AG20443 (cell line): ENCODE measurements around the gene SASS6.
"Not testable (repeated sequence)": the region's sequence is repeated elsewhere in the genome, so short reads cannot be mapped to it uniquely, and the experiment has no call there.

Experiments
- DNase-seq: peaks from one replicate; pipeline ENCODE4 v3.0.0; 2012; ENCODE audit warnings: low spot score, mixed read lengths

SASS6 gene

DNA sequence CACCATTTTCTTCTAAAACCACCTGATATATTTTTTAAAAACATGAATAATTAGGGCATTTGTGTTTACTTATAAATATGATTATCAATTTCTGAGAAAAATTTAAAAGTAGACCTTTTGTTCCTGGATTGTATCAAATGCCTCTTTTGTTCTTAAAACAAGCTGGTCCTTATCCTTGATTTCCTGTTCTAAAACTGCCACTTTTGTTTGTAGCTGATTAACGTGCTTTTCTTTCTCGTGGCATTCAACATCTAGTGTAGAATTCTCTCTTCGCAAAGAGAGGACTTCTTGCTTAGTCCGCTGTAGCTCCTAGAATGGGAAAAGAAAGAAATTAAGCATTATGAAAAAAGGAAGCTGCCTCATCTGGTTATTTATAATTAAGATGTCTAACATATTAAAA is 25.0 kb downstream of the SASS6 start:
- no peak for DNase-seq

DNA sequence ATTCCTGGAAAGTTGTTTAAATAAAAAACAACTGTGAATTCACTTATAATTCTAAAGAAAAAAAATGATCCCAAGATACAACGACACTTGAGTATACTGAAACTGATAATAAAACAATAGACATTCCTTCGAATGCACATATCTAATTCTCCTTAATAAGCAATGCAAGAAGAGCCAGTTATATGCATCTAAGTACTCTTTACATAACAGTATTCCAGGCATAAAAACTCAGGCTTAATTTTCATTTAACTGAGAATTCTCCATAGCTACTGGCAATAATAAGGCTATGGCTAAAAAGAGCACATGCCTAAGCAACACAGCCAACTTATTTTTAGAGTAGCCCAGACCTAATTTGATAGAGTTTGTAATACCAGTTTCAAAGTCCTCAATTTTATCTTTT is 31.2 kb downstream of the SASS6 start:
- no peak for DNase-seq

DNA sequence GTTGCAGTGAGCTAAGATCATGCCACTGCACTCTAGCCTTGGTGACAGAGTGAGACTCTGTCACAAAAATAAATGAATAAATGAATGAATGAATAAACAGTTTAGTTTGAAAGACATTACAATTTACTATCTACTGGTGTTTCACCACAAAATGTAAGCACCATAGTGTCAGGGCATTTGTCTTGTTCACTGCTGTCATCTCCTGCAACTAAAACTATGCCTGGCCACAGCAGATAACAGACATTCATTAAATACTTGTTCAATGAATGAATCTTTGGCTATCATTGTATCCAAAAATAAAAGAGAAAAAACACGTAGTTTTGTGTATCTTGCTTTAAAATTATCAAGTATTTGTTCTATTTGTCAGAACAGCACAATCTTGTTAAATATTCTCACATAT is 32.5 kb downstream of the SASS6 start:
- DNase-seq = peak; percentile 60

DNA sequence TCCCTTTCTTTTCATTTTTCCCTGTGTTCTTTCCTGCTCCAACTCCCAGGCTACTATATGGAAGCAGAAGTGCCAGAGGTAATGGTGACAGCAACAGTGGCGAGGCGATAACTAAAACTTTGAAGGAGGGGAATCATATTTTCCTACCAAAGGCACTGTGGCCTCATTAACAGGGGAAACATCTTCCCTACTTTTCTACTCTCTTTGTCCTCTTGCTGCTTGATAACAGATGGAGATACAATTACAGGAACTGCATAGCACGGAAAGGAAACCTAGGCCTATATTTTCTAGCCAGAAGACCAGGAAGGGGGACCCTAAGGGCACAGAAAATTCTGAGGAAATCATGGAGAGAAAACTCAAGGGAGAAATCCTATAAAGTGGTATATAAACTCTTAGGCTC is 42.3 kb downstream of the SASS6 start:
- DNase-seq = no peak

DNA sequence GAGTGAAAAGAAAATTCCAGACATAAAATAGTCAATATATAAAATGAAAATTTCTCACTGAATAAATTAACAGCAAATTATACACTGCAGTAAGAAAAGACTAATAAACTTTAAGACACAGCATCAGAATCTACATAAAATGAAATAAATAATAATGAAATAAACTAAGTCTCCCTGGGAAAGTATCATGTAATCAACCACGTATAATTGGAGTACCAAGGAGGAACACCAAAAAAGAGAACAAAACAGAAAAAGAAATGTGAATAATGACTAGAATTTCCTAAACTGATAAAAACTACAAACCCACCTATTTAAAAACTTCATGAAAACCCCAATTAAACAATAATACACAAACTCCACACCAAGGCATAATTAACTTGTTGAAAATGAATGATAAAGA is 43.6 kb downstream of the SASS6 start:
- no peak for DNase-seq

DNA sequence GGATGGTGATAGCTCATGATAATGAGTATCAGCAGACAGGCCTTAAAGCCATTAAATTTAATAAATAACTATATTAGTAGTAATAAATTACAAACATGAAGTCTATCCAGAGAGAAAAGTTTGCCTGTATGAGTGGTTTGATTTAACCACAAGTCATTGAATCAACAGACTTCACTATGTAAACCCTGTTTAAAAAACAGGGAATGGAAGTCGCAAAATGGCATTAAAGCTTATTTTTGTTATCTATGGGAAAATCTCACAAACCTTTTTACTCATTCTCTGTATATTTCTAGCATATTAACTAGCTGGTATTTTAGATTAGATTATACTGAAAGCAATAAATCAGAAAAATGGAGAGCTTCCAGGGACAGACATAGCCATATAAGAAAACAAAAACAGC is 45.3 kb downstream of the SASS6 start:
- no peak for DNase-seq

DNA sequence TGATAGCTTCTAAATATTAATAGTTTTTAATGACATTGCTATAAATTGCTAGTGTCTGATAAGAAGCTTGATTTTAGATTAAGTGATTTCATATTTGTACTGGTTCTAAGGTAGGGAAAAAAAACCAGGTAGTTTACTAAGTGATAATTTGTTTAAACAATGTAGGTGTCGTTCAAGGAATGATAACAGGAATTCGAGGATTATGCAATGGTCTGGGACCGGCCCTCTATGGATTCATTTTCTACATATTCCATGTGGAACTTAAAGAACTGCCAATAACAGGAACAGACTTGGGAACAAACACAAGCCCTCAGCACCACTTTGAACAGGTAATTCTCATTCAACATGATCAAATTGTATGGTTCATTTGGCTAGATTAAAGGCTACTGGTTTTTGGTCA is 52.4 kb downstream of the SASS6 start:
- DNase-seq = no peak

DNA sequence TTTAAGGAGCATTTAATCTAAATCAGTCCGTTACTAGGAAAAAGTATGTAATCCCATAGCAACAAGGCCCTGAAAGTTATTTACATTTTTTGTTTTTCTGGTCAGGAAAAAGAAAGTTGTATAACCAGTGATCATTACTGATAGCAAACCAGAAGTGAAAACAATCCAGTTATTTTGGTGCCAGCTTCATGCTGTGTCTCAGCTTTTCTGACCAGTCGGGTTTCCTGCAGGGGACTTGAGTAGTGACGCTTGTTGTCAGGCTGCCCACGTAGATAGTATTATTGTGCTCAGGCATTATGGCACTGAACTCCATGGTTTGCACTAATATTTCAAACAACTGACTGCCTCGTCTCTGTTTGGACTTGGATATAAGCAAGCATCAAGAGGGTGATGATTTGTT is 55.2 kb downstream of the SASS6 start:
- no peak for DNase-seq

DNA sequence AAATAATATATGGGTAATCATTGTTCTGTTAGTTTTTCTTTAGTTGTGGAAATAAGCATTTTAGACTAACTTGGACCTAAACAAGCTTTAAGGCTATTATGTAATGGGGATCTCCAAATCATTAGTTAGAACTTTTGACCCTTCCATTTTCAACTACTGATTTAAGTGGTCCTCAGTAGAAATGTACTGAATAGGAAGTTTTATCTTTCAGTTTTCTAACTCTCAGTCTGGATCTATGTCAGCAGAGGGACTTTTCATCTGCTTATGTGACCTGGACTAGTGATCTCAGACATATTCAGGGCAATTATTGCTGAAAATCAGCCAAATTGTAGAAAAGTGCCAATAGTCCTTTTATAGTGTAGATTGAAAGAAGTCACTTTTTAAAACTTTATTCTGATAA is 56.0 kb downstream of the SASS6 start:
- no peak for DNase-seq

DNA sequence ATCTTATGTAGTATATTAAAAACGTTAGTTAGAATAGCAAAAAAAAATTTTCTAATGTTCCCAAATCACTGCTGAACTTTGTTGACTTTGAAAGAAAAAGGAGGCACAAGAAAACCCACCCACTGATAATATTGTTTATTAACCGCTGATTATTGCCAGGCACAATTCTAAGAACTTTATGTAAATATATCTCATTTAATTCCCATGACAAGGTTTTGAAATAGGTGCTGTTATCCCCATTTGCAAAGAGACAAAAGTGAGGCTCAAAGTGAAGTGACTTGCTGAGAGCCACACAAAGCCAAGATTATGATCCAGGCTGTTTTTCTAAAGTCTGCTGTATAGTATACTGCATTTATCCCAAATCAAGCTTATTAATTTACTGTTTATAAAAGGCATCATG is 56.4 kb downstream of the SASS6 start:
- DNase-seq = no peak

DNA sequence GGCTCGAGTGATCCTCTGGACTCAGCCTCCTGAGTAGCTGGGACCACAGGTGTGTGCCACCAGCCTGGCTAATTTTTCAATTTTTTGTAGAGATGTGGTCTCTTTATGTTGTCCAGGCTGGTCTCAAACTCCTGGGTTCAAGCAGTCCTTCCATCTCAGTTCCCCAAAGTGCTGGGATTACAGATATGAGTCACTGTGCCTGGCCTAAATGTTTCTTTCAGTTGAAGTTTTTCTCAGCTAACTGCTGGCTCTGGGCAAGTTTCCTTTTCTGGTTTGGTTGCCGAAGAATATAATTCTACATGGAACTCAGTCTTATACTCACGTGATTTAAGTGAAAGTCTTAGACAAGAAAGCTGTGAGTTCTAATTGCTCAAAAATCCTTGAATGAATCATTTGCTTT is 57.0 kb downstream of the SASS6 start:
- no peak for DNase-seq

DNA sequence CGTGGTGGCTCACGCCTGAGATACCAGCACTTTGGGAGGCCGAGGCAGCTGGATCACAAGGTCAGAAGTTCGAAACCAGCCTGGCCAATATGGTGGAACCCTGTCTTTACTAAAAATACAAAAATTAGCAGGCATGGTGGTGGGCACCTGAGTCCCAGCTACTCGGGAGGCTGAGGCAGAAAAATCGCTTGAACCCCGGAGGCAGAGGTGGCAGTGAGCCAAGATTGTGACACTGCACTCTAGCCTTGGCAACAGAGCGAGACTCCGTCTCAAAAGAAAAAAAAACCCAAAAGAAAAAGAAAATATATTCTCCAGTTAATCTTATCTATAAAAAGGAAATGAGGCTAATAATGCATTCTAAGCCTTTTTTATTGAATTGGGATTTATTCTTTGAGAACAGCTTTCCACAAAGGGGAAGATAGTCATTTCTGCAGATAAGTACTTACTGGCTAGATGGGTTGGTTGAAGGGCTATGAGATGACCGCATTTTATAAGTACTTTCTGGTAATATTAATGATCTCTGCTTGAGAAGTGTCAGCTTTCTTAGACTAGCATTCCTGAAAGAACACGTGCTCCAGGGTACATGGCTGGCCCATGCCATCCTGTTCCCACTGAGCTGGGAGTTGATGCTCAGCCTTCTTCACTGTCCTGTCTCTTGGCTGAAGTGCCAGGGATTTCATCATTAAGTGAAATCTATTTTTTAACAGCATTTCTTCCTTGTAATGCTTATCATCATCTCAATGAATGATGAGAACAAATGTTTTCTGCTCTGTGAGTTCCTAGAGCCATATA is 57.9 kb downstream of the SASS6 start:
- DNase-seq = no peak

DNA sequence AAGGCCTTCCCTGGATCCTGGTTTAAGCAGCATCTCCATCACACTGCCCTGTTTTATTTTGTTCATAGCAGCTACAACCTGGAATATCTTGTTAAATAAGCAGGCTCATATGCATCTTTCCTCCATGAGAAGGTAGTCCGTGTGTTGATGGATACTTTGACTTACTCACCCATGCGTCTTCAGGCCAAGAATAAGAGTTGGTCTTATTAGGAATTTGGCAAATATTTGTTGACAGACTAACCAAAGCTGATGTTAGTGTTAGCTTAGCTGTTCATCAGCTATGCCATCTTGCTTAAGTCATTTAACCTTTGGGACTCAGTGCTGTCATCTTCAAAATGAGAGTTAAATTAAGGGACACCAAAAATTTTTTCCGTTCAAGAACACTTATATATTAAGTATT is 59.2 kb downstream of the SASS6 start:
- no peak for DNase-seq

DNA sequence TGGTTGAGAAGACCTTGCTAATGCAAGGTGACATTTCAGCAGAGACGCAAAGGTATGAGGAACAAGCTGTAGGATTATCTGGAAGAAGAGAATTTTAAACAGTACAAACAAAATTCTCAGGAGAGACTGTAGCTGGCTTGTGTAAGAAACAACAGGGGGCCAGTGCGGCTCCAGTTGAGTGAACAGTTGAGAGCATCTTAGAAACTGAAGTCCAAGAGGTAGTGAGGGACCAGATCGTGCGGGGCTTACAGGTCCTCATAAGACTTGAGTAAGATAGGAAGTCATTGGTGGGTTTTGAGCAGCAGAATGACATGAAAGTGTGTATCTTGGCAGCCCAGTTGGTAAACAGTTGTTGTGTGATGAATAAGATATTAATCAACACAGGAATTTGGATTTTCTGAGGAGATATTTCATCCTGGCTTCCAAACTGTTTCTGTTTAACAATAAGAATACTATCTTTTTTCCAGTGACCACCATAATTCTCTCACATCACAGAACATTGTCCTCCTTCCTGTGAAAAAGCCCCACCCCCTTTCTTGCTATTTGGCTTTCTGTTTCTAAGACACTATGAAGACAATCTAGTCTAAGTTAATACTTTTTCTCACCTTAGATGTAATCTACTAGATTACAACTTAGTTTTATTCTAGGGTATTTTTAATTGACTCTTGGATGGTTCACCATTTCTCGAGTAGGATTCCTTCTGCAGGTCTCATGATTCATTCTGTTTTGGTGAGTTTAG is 62.4 kb downstream of the SASS6 start:
- DNase-seq = no peak

DNA sequence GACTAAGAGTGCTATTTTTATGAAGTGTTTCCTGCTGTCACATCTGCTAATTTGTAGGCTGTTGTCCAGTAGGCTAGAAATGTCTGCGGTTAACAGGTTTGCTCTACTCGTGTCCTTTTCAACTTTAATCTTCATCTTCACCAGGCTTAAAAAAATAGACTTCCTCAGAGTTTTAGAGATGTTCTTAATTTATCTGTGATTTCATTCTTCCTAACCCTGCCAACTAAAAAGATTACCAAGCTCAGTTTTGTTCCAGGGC is 66.8 kb downstream of the SASS6 start:
- no peak for DNase-seq

DNA sequence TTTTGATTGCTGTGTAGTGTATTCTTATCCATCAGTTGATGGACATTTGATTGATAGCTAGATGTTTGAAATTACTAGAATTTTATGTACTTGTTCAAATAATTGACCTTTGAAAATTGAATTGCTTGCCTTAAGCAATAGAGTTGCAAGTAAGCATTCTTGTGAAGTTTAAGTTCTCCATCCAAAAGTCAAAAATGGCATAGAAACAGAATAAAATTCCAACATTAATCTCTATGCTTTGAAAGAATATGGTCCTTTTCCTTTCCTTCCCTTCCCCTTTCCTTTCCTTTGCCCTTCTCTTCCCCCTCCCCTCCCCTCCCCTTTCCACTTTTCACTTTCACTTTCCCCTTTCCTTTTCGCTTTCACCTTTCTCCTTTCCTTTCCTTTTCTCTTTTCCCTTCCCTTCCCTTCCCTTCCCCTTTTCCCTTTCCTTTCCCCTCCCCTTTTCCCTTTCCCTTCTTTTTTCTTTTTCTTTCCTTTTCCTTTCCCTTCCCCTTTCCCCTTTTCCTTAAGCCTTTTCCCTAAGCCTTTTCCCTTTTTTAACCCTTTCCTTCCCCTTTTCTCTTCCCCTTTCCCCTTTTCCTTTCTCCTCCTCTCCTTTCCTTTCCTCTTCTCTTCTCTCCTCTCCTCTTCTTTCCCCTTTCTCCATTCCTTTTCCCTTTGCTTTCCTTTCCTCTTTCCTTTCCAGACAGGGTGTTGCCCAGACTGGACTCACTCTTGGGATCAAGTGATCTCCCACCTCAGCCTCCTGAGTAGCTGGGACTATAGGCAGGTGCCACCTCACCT is 67.4 kb downstream of the SASS6 start:
- DNase-seq = no peak

DNA sequence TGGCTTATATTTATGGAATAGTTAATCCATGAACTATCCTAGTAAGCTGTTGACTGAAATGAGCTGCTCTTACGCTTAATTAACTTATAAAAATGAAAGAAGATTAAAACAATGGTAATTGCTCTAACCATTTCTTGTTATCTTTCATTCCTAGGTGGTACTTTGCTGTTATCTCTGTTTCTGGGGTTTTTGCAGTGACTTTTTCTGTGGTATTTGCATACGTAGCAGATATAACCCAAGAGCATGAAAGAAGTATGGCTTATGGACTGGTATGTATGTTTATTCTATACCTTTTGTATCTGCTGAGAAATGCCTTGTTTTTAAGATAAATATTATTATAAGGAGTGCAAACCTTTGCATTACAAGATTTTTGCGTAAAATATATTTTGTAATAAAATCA is 71.0 kb downstream of the SASS6 start:
- DNase-seq = no peak

DNA sequence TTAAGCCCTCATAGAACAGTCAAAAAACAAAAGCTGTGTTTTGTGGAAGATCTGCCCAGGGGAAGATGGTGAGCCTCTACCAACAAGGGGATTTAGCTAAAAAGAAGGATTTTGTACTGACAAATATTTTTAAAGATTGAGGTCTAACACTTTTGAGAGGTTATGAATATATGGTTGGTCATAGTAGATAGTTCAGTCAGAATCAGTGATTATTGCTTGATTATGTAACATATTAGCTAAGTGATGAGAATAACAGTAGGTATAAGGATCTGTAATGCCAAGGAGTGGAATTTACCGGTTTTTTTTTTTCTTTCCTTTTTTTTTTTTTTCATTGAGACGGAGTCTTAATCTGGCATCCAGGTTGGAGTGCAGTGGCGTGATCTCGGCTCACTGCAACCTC is 79.0 kb downstream of the SASS6 start:
- no peak for DNase-seq

DNA sequence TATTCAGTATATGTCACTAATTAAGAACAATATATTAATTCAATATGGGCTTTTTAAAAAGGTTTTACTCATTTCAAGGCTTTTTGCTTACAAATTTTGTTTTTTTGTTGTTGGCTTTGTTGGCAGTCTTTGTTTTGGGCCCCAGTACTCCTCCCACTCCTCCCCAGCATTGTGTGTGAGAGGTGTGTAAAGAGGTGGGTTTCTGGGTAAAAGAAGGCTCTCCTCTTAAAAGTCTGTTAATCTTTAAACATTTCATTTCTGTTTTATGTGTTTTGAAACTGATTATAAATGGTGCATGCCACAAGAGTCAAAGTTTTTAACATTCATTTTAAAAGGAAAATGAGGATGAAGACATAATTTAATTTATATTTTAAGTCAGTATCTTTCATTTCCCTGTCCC is 79.6 kb downstream of the SASS6 start:
- DNase-seq = no peak

DNA sequence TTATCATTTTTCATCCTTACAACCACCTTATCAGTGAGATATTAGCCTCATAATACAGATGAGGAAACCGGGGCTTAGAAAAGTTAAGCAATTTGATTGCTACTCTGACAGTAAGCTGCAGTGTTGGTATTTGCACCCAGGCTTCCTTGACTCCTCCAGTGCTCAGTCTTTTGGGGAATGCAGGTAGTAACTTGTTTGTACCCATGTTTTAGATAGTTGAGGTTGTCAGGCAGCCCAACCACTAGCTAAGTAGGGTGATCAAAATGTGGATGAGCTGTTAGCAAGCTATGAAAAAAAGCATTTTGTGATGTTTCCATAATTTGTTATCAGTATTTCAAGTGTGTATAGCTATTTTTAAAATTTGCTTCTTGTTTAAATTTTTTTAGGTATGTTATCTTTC is 80.8 kb downstream of the SASS6 start:
- no peak for DNase-seq

DNA sequence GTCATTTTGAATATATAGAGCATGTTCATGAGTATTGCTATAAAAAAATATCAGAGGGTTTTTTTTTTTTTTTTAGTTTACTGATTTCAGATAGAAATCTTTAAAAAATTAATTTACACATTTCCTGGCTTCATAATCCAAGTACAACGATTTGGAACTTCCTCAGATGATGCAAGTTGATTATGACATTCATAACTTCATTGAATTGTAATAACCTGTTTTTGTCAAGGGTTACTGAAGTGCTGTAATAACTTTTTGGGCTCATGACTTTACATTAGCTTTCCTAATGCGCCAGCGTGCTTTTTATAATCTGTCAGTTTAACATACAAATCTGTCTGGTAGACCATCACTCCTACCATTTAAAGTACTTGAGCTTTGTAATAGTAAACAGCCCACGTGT is 81.3 kb downstream of the SASS6 start:
- no peak for DNase-seq

DNA sequence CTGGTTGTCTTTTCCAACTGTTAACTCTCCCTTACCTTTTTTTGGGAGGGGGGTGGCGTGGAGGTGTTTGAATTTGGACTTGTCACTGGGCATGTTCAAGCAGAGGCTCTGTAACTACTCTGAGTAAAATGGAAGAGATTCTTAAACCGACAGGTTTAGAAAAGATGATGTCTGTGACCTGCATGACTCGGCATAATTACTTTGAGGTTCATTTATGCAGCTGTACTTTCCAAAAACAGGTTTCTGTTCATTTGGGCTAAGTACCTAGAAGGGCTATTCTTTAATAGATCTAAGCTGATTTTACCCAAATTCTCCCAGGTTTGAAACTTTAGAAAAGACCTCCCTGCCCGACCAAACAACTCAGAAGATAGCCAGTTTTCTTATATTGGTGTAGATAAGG is 82.6 kb downstream of the SASS6 start:
- DNase-seq = no peak

DNA sequence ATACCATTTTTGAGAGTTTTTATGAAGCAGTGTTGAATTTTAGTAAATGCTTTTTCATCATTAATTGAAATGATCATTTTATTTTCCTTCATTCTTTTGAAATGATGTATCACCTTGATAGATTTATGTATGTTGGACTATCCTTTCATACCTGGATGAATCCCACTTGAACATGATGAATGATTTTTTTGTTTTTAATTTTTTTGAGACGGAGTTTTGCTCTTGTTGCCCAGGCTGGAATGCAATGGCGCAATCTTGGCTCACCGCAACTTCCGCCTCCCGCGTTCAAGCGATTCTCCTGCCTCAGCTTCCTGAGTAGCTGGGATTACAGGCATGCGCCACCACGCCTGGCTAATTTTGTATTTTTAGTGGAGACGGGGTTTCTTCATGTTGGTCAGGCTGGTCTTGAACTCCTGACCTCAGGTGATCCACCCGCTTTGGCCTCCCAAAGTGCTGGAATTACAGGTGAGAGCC is 85.5 kb downstream of the SASS6 start:
- not testable (repeated sequence) for DNase-seq
